ENCODE results near the gene PEX14. TPM values are rescaled to one million over a fixed set of nuclear protein-coding genes. Genes with fewer than 3 reads are reported as not detected.

Gene PEX14
- total and polyA plus RNA-seq, 2 donors (not counting 3 experiments of a cell fraction or from before 2014, with no cell fraction given): 19.5 to 26.5 TPM

- dilution Hi-C loops (cut with MboI; ENCODE audit: extremely low pct_ligation_motif_present, low sequenced_read_pairs) (no loop called here), intact Hi-C loops (cut with micrococcal nuclease) (no loop called here)
- CTCF ChIA-PET: interaction anchor here (0.7 to 1.1 kb wide), 3 partner anchors 18 to 31 kb away, joined by 3 to 4 read pairs (median 3); no protein-coding TSS in a partner anchor
- H3K79me2 ChIP-seq (ENCODE audit: control insufficient read depth, insufficient read depth, low read length): no peaks in the 10 kb centered on the region
- TF ChIP-seq MAX (IDR thresholded peaks at IDR 0.05; ENCODE audit: insufficient read depth, insufficient read length) (no peak), JUN (IDR thresholded peaks at IDR 0.05; ENCODE audit: borderline replicate concordance, insufficient read depth, insufficient read length, low read depth) (no peak), POLR2AphosphoS5 (IDR thresholded peaks at IDR 0.05; ENCODE audit: insufficient read depth, low read depth, low read length) (no peak), POLR2A (IDR thresholded peaks at IDR 0.05; ENCODE audit: low read depth, low read length) (no peak), CTCF (IDR thresholded peaks at IDR 0.05; ENCODE audit: extremely low read depth in 1 of 2, insufficient read depth in 1 of 2, low read depth in 1 of 2, low read length in 2 of 2) (no peak), FOS (IDR thresholded peaks at IDR 0.05; ENCODE audit: borderline replicate concordance, insufficient read depth, low read length) (no peak), GATA2 (IDR thresholded peaks at IDR 0.05; ENCODE audit: insufficient read depth, insufficient read length, low read depth, low read length) (no peak), EZH2 (IDR thresholded peaks at IDR 0.05; ENCODE audit: borderline replicate concordance, low read depth, low read length, severe bottlenecking) (no peak), MYC (IDR thresholded peaks at IDR 0.05; ENCODE audit: low read depth, low read length) (no peak)
- POLR2A ChIA-PET: no interaction called here
- H3K4me1 ChIP-seq (ENCODE audit: control insufficient read depth, extremely low read depth, insufficient read depth, low read length): no peaks in the 10 kb centered on the region
- no peak overlapping the region for H3K9ac ChIP-seq (replicated peaks; ENCODE audit: extremely low read depth, insufficient read depth, low read length)
- H3K4me2 ChIP-seq (ENCODE audit: insufficient read depth, low read length): no peak overlapping the region
- no peaks in the 10 kb centered on the region for H3K27me3 ChIP-seq (ENCODE audit: control insufficient read depth in 2 of 2, insufficient read depth in 2 of 2, low read length in 2 of 2)
- no peak overlapping the region for H3K4me3 ChIP-seq (replicated peaks in 1 of 3; ENCODE audit: insufficient read depth in 1 of 3, low read depth in 1 of 3, low read length in 3 of 3)
- no peak overlapping the region for H3K27ac ChIP-seq (ENCODE audit: insufficient read depth, low read depth, low read length)
- H3K9me1 ChIP-seq (replicated peaks; ENCODE audit: control insufficient read depth, extremely low read depth, insufficient read depth, low read length): no peaks in the 10 kb centered on the region
- H3K9me3 ChIP-seq (replicated peaks; ENCODE audit: control insufficient read depth, insufficient read depth, low read length): no peaks in the 10 kb centered on the region
- H2AFZ ChIP-seq (ENCODE audit: low read depth, low read length): no peak overlapping the region
- no peak for FAIRE-seq
- H3K36me3 ChIP-seq (ENCODE audit: control insufficient read depth in 2 of 2, extremely low read depth in 1 of 2, insufficient read depth in 2 of 2, low read length in 2 of 2): no peaks in the 10 kb centered on the region
- no peak for DNase-seq (ENCODE audit: low read depth, low spot score)
- no TSS peak for BruUV-seq (replicated peaks)
- no peaks in the 10 kb centered on the region for H4K20me1 ChIP-seq (replicated peaks; ENCODE audit: control insufficient read depth, extremely low read depth, insufficient read depth, low read length)
Observed at GRCh38 chr1:10555635-10556429, 81.1 kb downstream of the PEX14 start.

All from endothelial cell of umbilical vein (primary cell).